ENCODE results near the gene DDX3X.
"Not testable (repeated sequence)": the region's sequence is repeated elsewhere in the genome, so short reads cannot be mapped to it uniquely, and the experiment has no call there.

DDX3X gene

DNA sequence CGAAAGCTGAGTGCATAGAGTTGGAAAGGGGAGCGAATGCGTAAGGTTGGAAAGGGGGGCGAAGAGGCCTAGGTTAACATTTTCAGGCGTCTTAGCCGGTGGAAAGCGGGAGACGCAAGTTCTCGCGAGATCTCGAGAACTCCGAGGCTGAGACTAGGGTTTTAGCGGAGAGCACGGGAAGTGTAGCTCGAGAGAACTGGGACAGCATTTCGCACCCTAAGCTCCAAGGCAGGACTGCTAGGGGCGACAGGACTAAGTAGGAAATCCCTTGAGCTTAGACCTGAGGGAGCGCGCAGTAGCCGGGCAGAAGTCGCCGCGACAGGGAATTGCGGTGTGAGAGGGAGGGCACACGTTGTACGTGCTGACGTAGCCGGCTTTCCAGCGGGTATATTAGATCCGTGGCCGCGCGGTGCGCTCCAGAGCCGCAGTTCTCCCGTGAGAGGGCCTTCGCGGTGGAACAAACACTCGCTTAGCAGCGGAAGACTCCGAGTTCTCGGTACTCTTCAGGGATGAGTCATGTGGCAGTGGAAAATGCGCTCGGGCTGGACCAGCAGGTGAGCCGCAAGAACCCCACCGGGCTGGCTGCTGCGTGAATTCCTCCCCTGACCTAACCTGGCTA lies at the start of gene DDX3X:
DDX3X (plus strand) TSS at position 419 of the 619 bp plus-strand sequence; CDS start at position 510, 91 bp downstream.
- peak; percentile 47 for DNase-seq (ENCODE audit: low spot score)

DNA sequence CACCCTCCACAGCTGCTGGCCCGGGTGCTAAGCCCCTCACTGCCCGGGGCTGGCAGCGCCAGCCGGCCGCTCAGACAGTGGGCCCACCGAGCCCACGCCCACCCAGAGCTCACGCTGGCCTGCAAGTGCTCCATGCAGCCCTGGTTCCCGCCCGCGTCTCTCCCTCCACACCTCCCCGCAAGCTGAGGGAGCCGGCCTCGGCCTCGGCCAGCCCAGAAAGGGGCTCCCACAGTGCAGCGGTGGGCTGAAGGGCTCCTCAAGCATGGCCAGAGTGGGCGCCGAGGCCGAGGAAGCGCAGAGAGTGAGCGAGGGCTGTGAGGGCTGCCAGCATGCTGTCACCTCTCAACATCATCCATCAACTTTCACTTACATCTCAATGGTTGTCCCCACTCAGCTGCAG lies 48.0 kb upstream of the DDX3X start:
- not testable (repeated sequence) for DNase-seq (ENCODE audit: low spot score)

DNA sequence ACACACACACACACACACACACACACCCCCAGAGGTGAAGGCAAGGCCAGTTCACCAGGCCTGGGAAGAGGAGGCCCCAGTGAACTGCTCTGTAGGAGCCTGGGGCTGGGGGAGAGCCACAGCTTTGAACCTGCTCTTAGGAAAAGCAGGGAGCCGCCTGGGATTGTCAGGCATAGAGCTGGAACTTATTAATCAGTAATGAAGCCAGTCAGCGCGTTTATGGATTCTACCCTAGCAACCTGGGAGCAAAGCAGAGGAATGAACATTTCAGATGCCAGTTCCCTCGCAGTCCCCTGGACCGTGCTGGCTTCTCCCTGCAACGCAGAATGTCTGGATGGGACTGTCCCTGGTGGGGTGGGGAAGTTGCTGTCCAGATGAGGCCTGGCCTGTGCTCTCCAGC lies 45.3 kb upstream of the DDX3X start:
- DNase-seq (ENCODE audit: low spot score) = no peak

DNA sequence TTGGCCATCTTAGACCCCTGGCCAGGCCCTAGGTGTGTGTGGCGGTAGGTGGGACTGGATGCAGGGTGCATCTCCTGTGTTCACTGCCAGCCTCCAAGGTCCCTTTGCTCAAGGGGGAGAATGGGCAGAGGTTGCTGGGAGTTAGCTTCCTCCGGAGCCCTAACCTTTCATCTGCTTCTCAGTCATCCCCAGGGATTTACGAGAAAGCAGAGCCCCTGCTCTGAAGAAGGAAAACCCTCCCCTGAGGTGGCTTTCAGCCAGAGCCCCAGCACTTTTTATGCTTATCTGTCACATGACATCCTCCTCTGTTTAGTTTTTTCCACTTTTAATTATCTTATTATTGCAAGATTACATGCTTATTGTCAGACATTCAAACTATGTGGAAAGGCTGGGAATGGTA lies 44.9 kb upstream of the DDX3X start:
- no peak for DNase-seq (ENCODE audit: low spot score)

DNA sequence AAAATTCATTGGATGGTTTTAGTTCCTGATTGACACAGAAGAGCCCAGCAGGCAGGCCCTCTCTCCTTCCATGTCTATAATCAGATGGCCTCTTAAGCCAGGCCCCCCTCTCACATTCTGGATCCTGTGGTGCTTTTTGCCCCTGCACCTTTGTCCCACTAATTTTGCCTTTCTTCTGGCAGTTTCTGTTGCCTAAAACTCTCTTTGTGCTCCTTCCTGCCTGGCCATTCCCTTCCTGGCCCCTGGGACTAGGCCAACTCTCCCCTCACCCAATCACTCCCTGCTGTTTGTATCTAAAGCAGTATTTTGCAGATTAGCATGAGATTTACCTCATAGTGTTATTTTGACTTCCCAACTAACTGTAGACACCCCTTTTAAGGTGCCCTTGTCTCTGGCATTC lies 42.7 kb upstream of the DDX3X start:
- DNase-seq (ENCODE audit: low spot score) = no peak

DNA sequence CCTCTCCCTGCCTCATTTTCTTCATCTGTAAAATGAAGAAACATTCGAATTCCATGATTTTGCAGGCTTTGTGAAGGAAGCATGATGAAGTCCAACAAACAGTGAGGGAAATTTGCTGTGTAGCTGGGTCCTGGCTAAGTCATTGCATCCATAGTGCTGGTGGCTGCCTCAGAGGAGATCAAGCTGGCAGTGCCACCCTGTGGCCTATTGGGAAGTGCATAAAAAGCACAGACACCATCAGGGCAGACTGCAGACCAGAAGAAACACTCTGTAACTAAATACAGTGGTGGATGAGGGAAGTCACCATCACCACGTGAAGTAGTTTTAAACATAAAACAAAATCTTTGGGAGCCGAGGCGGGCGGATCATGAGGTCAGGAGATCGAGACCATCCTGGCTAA lies 40.7 kb upstream of the DDX3X start:
- DNase-seq (ENCODE audit: low spot score) = no peak

DNA sequence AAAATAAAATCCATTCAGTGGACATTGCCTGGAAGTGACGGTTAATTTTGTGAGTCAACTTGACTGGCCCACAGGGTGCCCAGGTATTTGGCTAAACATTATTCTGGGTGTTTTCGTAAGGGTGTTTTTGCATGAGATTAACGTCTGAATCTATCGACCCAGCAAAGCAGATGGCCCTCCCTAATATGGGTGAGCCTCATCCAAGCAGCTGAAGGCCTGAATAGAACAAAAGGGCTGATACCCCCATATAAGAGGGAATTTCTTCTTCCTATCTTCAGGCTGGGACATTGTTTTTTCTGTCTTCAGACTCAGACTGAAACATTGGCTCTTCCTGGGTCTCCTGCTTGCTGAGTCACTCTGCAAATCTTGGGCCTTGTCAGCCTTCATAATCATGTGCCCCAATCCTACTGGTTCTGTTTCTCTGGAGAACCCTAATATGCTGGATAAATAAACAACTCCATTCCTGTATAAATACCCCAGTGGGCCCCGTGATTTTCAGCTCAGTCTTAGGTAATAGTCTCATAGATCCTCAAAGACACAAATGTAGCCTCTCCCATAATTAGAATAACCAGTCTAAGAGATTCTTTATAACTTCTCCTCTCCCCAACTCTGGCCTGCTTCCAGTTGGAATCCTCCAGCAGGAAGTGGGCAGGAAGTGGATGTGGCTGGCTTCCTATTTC lies 33.1 kb upstream of the DDX3X start:
- no peak for DNase-seq (ENCODE audit: low spot score)

DNA sequence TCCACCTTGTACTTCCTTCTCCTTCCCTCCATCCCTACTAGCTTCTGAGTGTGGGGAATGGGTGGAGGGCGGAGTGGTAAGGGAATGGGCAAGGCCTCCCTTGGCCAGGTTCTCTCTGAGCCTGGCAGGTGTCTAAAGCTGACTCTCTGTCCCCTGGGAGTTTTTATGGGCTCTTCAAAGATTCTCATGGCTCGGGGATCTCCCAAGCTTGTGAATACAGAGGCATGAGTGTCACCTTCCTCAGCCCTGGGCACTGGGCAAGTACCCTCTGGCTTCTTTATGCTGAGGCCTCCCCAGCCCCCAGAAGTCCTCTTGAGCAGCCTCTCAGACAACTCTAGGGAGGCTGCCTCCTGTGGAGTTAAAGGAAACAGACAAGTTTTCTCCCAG lies 32.5 kb upstream of the DDX3X start:
- no peak for DNase-seq (ENCODE audit: low spot score)

DNA sequence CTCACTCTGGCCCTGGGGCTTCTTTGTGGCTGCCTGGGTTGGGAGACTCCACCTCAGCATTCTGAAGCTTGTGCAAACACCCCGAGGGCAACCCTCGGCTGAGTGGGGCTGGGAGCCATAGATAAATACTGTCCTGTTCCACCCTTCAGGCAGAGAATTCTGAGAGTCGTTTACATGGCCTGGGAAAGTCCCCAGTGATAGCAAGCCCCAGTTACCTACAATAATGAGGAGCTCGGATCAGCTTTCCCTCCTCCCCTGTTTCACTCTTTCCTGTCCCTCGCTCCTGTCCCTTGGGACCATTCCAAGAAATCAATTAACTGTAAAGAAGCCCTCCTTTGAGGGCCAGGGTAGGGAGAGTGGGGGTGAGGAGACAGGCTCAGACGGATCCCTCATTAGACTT lies 31.6 kb upstream of the DDX3X start:
- DNase-seq (ENCODE audit: low spot score) = peak; percentile 15

DNA sequence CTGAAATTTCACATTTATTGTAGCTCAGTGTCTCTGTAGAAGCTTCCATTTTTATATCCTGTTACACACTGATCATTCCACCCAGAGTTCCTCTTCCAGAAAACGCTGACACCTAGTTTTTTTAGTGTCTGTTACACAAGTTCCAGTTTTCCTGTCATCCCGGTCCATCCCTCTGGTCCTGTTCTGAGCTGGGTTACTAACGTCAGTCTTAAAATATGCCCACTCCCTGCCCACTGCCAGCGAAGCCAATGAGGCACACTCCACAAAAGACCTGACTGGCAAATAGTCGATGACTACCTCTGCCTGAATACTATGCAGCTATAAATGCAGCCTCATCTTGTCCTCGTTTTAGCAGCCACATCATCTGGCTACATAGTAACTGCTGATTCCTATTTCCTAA lies 30.9 kb upstream of the DDX3X start:
- no peak for DNase-seq (ENCODE audit: low spot score)

DNA sequence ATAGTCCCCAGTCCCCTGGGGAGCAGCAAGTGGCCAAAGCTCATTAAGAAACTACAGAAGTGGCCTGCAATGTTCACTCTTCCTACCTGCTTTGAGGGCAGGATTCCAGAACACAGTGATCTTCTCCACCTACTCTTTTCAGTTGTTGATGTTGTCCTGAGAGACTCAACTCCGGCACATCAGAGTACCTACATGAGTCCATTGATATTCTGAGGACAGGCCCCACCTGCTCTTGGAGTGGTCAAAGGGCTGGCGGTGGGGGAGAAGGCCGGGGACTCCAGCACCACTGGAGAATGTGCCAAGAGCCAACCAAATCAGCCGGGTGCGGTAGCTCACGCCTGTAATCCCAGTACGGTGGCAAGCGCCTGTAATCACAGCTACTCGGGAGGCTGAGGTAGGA lies 29.8 kb upstream of the DDX3X start:
- no peak for DNase-seq (ENCODE audit: low spot score)

DNA sequence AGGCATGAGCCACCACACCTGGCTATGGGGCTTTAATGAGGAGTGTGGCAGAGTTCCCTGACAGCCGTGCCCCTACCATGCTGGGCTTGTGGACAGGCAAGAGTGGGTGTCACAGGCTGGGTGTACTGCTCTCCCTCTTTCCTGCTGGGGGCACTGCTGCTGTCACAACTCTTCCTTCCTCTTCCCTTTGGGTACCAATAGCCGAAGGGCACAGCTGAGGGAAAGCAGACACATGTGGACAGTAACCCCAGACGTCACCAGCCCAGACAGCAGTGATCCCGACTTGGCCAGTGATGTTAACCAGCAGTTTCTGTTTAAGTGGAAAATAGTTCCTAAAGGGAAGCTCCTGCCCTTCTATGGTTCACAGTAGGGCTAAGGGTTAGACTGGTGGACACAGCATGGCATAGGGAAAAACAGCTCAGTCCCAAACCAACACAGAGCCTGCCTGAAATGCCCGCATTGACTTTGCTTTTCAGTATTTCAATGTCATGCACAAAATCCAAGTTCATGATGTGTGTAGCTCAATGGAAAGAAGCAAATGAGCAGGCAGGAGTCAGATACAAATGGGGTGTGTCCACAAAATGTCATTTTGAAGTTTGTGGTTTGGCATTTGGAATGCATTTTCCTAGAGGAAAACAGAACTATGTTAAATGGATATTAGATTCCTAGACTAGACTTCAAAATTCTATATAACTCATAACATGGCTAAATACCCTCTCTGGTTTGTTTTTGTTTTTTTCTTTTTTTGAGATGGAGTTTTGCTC lies 24.9 kb upstream of the DDX3X start:
- DNase-seq (ENCODE audit: low spot score) = no peak

DNA sequence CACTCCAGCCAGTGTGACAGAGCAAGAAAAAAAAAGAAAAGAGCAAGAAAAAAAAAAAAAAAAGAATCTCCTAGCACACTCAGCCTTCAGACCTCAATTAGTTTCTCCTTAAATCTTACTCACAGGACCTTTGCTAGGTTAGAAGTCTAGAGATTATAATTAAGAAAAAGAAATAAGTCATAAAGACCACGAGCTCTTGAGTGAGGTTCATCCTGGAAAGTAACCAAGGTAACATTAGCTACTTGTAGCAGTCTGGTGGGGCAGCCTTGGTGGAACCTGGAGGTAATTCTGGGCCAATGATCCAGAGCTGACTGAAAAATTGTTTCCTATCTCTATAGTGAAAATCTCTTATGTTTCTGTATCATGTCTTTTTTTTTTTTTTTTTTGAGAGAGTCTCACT lies 21.2 kb upstream of the DDX3X start:
- DNase-seq (ENCODE audit: low spot score) = no peak

DNA sequence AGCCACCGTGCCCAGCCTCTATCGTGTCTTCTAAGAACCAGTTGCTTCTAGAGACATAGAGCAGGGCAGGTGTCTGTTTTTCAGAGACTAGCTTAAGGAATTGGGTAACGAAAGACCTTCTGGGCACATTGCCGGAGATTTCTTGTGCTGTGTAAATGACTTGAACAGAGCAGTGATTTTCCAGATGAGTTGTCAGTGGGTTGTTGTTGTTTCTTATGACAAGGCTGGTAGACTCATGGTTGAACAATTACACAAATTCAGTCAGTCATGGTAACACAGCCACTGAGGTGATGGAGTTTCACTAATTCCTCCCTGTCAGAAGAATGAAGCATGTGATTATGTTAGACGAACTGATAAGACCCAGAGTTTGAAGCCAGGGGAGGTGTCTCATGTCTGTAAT lies 20.5 kb upstream of the DDX3X start:
- DNase-seq (ENCODE audit: low spot score) = no peak

DNA sequence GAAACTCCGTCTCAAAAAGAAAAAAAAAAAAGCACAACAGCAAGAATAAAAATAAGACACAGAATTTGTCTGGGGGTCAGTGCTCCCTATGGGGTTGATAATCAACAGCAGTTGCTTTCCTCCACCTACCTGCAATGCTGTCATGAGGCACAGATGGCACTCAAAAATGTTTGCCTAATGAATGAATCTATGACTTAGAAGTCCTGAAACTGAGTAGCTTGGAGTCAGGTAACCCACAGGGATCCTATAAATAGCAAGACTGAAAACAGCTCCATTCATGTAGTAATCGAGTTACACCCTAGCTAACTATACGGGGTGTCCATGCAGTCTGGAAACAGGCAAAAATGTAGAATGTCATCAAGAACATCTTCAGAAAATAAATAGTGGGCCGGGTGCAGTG lies 19.8 kb upstream of the DDX3X start:
- DNase-seq (ENCODE audit: low spot score) = no peak

DNA sequence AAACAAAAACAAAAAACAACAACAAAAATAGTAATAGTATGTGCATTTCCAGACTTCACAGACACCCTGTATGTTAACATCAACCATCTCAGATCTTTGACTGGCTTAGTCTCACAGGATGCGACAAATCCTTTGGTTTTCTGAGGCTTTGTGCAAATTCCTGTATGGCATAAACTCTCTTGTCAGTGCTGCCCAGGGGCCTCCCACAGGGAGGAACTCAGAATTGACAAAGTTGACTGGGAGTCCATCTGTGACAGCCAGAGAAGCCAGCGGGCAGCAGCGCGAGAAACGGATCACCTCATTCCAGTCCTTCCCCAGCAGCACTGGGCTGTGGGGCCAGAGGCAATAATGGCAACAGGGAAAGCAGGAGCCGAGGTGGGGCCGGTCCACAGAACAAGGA lies 19.1 kb upstream of the DDX3X start:
- DNase-seq (ENCODE audit: low spot score) = no peak

DNA sequence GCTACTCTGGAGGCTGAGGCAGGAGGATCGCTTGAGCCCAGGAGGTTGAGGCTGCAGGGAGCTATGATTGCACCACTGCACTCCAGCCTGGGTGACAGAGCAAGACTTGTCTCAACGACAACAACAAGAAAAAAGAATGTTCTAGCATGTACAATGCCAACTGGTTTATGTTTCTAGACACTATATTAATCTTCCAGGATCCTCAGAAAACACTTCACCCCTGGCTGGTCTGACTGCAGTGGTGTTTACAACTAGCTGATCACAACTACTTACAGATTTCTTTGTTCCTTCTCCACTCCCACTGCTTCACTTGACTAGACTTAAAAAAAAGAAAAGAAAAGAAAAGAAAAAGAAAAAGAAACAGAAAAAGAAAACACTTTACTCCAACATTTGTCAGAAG lies 17.7 kb upstream of the DDX3X start:
- DNase-seq (ENCODE audit: low spot score) = not testable (repeated sequence)

DNA sequence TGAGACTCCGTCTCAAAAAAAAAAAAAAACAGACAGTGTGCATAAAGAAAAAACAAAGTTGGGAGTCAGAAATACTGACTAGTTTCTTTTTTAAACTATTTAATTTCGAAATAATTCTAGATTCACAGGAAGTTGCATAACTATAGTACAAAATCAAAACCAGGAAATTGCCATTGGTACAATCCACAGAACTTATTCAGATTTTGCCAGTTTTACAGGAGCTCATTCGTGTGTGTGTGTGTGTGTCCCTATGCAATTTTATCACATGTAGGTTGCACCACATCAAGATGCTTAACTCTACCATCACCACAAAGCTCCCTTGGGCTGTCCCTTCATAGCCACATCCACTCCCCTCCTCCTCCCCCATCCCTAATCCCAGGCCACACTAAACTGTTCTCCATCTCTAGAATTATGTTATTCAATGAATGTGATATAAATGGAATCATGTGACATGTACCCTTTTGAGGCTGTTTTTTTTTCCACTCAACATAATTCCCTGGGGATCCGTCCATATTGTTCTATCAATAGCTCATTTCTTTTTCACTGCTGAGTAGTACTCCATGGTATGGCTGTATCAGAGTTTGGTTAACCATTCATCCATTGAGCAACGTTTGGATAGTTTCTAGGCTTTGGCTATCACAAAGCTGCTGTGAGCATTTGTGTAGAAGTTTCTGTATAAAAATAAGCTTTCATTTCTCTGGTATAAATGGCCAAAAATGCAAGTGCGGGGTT lies 16.3 kb upstream of the DDX3X start:
- DNase-seq (ENCODE audit: low spot score) = no peak

DNA sequence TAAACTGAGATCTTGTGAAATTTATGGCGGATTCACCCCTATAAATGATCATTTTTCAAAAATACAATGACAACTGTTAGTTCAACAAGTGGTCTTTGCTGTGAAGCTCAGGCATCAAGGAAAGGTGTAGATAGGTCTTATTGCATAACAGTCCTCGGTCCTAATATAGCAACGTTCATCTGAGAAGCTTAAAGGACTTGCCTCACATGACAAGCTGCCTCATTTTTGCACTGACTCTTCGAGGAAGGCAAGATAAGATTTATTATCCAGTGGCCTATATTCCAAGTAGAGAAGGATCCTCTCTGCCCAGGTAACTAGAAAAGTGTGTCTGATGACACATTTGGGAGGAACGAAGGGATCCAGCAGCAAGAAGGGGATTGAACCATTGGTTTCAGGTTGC lies 13.6 kb upstream of the DDX3X start:
- no peak for DNase-seq (ENCODE audit: low spot score)

DNA sequence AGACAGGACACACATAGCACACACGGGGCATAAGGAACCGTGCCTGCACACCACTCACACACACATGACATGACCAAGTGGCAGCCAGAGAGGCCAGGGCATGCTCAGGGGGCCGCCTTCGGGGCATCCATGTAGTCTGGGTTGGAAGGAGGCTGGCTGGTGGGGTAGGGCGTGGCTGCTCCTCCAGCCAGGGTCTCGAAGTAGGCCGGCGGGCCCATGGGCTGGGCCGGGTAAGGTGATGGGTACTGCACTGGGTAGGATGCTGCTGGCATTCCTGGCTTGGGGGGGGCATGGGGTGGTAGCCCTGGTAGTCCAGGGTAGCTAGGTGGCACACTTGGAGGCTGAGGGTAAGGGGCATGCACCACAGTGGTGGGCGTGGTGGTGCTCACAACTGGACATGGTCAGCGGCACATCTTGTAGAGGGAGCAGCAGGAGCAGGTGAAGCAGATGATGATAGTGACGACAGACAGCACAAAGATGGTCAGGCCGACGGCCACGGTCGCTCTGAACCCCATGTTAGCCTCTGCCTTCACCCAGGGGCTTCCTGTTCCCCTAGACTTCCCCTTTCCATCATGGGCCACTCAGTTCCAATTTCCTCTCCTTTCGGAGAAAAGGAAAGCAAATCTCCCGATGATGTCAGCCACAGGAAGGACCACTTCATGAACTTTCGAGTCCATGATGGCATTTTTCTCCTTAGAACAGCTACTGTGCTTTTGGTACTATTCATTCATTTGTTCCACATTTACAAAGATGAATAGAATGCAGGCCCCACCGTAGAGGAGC lies 10.9 kb upstream of the DDX3X start:
- DNase-seq (ENCODE audit: low spot score) = no peak

DNA sequence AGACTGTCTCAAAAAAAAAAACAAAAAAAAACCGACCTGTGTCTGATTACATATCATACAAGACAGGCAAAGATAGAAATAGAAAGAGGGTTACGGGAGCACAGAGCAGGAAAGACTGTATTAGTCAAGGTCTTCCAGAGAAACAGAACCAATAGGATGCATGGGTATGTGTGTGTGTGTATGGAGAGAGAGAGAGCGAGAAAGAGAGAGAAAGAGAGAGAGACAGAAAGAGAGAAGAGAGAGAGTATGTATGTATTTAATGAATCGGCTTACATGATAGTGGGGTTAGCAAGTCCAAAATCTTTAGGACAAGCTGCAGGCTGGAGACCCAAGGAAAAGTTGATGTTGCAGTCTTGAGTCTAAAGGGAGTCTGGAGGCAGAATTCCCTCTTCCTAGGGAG lies 7.5 kb upstream of the DDX3X start:
- DNase-seq (ENCODE audit: low spot score) = no peak

DNA sequence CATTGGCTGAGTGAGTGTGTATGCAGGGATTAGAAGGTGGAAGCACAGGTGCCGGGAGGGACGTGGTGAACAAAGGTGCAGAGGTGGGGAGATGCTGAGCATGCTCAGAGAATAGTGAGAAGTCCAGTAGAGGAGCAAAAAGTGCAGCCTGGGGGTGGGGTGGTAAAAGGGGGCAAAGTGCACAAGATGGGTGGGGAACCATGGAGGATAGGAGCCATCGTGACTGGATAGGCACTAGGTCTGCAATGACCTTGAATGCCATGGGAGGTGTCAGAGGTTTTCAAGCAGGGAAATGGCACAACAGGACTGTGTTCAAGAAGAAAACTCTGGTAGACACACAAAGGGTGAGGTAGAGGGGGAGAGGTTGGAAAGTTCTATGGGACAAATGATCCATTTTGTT lies 6.6 kb upstream of the DDX3X start:
- no peak for DNase-seq (ENCODE audit: low spot score)
